ENCODE results near the gene HOXC10.
A peak's percentile ranks its signal among the peaks of the same experiment; 100 is the strongest.

Gene HOXC10

GRCh38 chr12:53982648-53983567 is 2.0 kb upstream of the HOXC10 start:
- no peak for FAIRE-seq
- no peak for TF ChIP-seq POLR2A (IDR thresholded peaks at IDR 0.05; ENCODE audit: low read depth, low read length)
- TF ChIP-seq TAF1 (IDR thresholded peaks at IDR 0.05; ENCODE audit: low read depth, low read length): no peak
- no peak for TF ChIP-seq PAX5 (IDR thresholded peaks at IDR 0.05; ENCODE audit: insufficient read depth, low read length, severe bottlenecking)
- no peak for TF ChIP-seq SPI1 (IDR thresholded peaks at IDR 0.05; ENCODE audit: low read depth, low read length)
- TF ChIP-seq POU2F2 (IDR thresholded peaks at IDR 0.05; ENCODE audit: low read depth, low read length): no peak
- no peak for TF ChIP-seq POLR2AphosphoS5 (IDR thresholded peaks at IDR 0.05; ENCODE audit: low read depth, low read length)
- DNase-seq (ENCODE audit: insufficient read length, low spot score): no peak

- DNase-seq (ENCODE audit: insufficient read length, low spot score) (no peak), FAIRE-seq (no peak)
- TF ChIP-seq POLR2AphosphoS5 (IDR thresholded peaks at IDR 0.05; ENCODE audit: low read depth, low read length) (no peak), POU2F2 (IDR thresholded peaks at IDR 0.05; ENCODE audit: low read depth, low read length) (no peak), POLR2A (IDR thresholded peaks at IDR 0.05; ENCODE audit: low read depth, low read length) (no peak), PAX5 (IDR thresholded peaks at IDR 0.05; ENCODE audit: insufficient read depth, low read length, severe bottlenecking) (no peak), TAF1 (IDR thresholded peaks at IDR 0.05; ENCODE audit: low read depth, low read length) (no peak), SPI1 (IDR thresholded peaks at IDR 0.05; ENCODE audit: low read depth, low read length) (no peak)
Observed at GRCh38 chr12:53983568-53983949, 1.4 kb upstream of the HOXC10 start.

- DNase-seq (ENCODE audit: insufficient read length, low spot score) (no peak), FAIRE-seq (no peak)
- TF ChIP-seq POLR2A (IDR thresholded peaks at IDR 0.05; ENCODE audit: low read depth, low read length) (no peak), PAX5 (IDR thresholded peaks at IDR 0.05; ENCODE audit: insufficient read depth, low read length, severe bottlenecking) (no peak), SPI1 (IDR thresholded peaks at IDR 0.05; ENCODE audit: low read depth, low read length) (no peak), TAF1 (IDR thresholded peaks at IDR 0.05; ENCODE audit: low read depth, low read length) (no peak), POU2F2 (IDR thresholded peaks at IDR 0.05; ENCODE audit: low read depth, low read length) (no peak), POLR2AphosphoS5 (IDR thresholded peaks at IDR 0.05; ENCODE audit: low read depth, low read length) (no peak)
Observed at GRCh38 chr12:53983950-53984572, 885 bp upstream of the HOXC10 start.

- FAIRE-seq (no peak), DNase-seq (ENCODE audit: insufficient read length, low spot score) (no peak)
- TF ChIP-seq TAF1 (IDR thresholded peaks at IDR 0.05; ENCODE audit: low read depth, low read length): no peak
- TF ChIP-seq SPI1 (IDR thresholded peaks at IDR 0.05; ENCODE audit: low read depth, low read length): no peak
- no peak for TF ChIP-seq PAX5 (IDR thresholded peaks at IDR 0.05; ENCODE audit: insufficient read depth, low read length, severe bottlenecking)
- TF ChIP-seq POU2F2 (IDR thresholded peaks at IDR 0.05; ENCODE audit: low read depth, low read length): no peak
- TF ChIP-seq POLR2AphosphoS5 (IDR thresholded peaks at IDR 0.05; ENCODE audit: low read depth, low read length): no peak
- TF ChIP-seq POLR2A (IDR thresholded peaks at IDR 0.05; ENCODE audit: low read depth, low read length): no peak
Observed at GRCh38 chr12:53985692-53985993, 697 bp downstream of the HOXC10 start.

GRCh38 chr12:53985994-53986685 is 1.2 kb downstream of the HOXC10 start:
- FAIRE-seq (peak; percentile 31), DNase-seq (ENCODE audit: insufficient read length, low spot score) (no peak)
- TF ChIP-seq TAF1 (IDR thresholded peaks at IDR 0.05; ENCODE audit: low read depth, low read length) (no peak), SPI1 (IDR thresholded peaks at IDR 0.05; ENCODE audit: low read depth, low read length) (no peak)

GRCh38 chr12:53986686-53987483 is 1.9 kb downstream of the HOXC10 start:
- TF ChIP-seq PAX5 (IDR thresholded peaks at IDR 0.05; ENCODE audit: insufficient read depth, low read length, severe bottlenecking) (no peak), POLR2A (IDR thresholded peaks at IDR 0.05; ENCODE audit: low read depth, low read length) (no peak), TAF1 (IDR thresholded peaks at IDR 0.05; ENCODE audit: low read depth, low read length) (no peak), POLR2AphosphoS5 (IDR thresholded peaks at IDR 0.05; ENCODE audit: low read depth, low read length) (no peak), POU2F2 (IDR thresholded peaks at IDR 0.05; ENCODE audit: low read depth, low read length) (no peak), SPI1 (IDR thresholded peaks at IDR 0.05; ENCODE audit: low read depth, low read length) (no peak)
- no peak for FAIRE-seq

GRCh38 chr12:53987787-53988230 is 2.9 kb downstream of the HOXC10 start:
- FAIRE-seq: no peak
- TF ChIP-seq SPI1 (IDR thresholded peaks at IDR 0.05; ENCODE audit: low read depth, low read length) (no peak), TAF1 (IDR thresholded peaks at IDR 0.05; ENCODE audit: low read depth, low read length) (no peak), POU2F2 (IDR thresholded peaks at IDR 0.05; ENCODE audit: low read depth, low read length) (no peak), PAX5 (IDR thresholded peaks at IDR 0.05; ENCODE audit: insufficient read depth, low read length, severe bottlenecking) (no peak), POLR2A (IDR thresholded peaks at IDR 0.05; ENCODE audit: low read depth, low read length) (no peak), POLR2AphosphoS5 (IDR thresholded peaks at IDR 0.05; ENCODE audit: low read depth, low read length) (no peak)
- DNase-seq (ENCODE audit: insufficient read length, low spot score): no peak

More at GRCh38 chr12:53986686-53987483, 1.9 kb downstream of the HOXC10 start:
- DNase-seq (ENCODE audit: insufficient read length, low spot score): no peak

GRCh38 chr12:53988541-53989226 is 3.7 kb downstream of the HOXC10 start:
- no peak for DNase-seq (ENCODE audit: insufficient read length, low spot score)
- FAIRE-seq: no peak

More at GRCh38 chr12:53988541-53989226, 3.7 kb downstream of the HOXC10 start:
- TF ChIP-seq POU2F2 (IDR thresholded peaks at IDR 0.05; ENCODE audit: low read depth, low read length) (no peak), POLR2AphosphoS5 (IDR thresholded peaks at IDR 0.05; ENCODE audit: low read depth, low read length) (no peak), TAF1 (IDR thresholded peaks at IDR 0.05; ENCODE audit: low read depth, low read length) (no peak), PAX5 (IDR thresholded peaks at IDR 0.05; ENCODE audit: insufficient read depth, low read length, severe bottlenecking) (no peak), POLR2A (IDR thresholded peaks at IDR 0.05; ENCODE audit: low read depth, low read length) (no peak), SPI1 (IDR thresholded peaks at IDR 0.05; ENCODE audit: low read depth, low read length) (no peak)

Data from GM12891 (cell line).